GM21367 (cell line): ENCODE measurements around the gene CST4.
"Not testable (repeated sequence)": the region's sequence is repeated elsewhere in the genome, so short reads cannot be mapped to it uniquely, and the experiment has no call there.

Source experiments
- ATAC-seq: cut with Tn5 transposase; IDR thresholded peaks from one replicate; pipeline ENCODE4 v1.9.1; 2021; ENCODE audit not compliant: unreplicated experiment

The CST4 gene, protein sequence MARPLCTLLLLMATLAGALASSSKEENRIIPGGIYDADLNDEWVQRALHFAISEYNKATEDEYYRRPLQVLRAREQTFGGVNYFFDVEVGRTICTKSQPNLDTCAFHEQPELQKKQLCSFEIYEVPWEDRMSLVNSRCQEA

DNA sequence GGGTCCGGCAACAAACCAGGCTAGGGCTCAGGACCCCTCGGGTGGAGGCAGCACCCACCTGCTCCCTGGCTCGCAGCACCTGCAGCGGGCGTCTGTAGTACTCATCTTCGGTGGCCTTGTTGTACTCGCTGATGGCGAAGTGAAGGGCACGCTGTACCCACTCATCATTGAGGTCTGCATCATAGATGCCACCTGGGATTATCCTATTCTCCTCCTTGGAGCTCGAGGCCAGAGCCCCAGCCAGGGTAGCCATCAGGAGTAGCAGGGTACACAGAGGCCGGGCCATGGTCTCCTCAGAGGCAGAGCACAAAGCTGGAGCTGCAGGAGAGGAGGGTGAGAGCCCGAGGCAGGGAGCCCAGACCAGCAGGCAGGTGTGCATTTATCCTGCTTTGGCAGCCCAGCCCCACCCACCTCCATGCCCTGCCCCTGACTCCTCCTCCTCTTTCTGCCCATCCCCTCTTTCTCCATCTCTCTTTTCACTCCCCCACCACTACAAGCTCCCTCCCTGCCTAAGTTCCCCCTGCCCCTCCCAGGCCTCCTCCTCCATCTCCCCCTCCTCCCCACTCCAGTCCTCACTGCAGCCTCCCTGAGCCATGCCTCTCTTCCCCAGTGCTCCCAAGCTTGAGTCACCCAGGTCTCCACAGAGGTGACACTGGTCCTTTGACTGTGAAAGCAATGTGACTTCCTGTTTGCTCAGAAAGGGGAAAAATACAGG, at the start of gene CST4:
TSS of gene CST4 (minus strand) at position 355 of the 715 bp plus-strand sequence. CDS start at position 286, 69 bp downstream.
- ATAC-seq = not testable (repeated sequence)

DNA sequence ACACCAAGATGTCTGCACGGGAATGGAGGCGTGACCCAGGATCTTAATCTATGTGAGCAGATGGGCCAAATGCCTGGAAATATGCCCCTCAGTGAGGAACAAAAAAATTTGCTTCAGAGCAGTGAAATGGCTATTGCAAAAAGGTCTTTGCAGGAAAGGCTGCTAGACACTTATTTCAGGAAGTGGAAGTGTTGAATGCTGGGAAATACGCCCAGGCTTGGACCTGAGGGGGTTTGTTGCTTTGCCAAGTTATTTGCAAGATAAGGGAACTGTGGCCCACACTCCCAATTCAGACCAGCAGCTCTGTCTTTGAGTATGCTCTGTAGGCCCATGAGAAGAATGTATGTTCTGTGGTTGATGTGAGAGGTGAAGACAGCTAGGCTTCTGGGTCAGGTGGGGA, 46.6 kb upstream of the CST4 start:
- ATAC-seq = not testable (repeated sequence)

DNA sequence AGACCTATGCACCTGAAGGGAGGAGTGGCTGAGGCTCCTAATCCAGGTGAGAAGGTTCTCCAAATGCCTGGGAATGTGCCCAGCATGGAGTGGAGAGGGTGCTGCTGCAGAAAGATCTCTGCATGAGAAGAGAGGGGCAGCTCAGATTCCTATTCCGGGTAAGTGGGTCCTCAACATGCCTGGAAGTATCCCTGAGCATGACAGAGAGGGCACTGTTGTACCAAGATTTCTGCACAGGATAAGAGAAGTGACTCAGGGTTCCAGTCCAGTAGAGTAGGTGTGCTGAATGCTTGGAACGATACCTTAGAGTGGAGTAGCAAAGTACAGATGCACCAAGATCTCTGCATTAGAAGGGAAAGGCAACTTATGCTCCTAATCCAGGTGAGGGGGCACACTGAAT, 46.1 kb upstream of the CST4 start:
- not testable (repeated sequence) for ATAC-seq

DNA sequence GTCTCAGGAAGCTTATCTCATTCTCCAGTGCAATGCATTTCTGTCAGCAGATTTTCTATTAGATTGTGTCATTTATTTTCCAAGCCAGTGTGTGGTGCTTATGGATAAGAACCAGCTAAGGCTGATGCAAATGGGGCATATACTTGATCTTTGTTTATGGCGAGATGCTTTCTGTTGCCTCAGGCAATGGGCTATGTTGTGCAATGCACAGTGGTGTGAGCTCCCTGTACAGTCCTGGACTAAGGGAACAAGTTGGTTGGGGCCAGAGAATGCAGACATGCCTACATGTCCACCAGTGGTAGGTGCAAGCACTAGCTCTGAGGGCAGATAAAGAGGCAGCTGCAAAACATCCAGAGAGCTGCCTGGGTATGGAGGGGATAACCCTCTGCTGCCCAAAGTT, 45.6 kb upstream of the CST4 start:
- not testable (repeated sequence) for ATAC-seq

DNA sequence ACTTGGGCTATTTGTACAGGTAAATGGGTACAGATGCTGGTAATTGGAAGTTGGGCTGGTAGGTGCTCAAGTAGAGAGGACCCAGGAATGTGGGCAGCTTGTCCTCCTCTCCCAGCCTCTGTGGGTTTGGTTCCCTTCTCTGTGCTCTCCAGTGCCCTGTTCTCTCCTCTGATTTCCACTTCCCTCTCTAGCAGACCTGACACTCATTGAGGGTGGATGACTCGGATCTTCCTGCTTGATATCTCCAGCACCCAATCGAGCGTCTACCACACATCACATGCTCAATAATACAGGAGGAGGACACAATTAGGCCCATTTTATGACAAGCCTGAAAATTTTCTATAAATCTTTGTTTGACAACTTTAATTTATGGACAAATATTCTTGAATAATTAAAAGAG, 38.2 kb upstream of the CST4 start:
- no peak for ATAC-seq

DNA sequence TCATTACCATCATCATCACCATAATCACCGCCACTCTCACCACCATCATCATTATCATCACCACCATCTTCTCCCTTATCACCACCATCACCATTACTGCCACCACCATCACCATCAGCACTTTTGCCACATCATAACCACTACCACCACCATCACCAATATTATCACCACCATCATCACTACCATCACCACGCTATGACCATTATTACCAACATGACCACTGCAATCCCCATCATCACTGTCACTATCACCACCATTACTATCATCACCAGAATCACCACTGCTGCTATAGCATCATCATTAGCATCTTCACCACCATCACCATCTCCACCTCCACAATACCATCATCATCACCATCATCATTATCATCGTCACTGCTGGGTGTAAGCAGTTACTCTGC, 36.3 kb upstream of the CST4 start:
- no peak for ATAC-seq

DNA sequence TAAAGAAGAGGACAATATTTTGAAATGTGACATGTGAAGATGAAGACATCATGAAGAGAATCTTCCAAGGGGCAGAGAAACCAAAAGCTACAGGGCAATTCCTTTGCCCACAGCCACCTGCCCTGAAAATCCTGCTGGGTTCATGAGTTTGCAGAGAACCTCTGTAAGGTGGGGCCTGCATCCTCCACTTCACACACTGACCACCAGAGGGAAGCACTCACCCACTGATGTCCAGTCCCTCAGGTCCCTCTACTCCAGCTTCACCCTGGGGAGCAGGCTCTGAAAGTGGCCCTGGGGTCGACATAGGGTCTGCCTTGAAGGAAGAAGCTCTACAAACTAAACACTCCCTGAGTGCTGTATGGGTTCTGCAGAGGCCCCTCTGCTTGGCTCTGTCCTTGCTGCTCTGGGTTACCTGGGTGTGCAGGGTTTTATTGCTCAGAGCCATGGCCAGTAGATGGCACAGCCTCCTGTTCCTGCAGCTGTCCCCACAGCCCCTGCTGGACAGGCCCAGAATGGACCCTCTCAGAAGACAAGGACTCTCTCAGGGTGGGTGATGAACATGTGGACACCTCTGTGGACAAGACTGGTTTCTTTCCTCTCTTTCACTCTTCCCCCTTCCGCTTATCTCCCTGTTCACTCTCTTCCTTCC, 34.9 kb upstream of the CST4 start:
- ATAC-seq = peak; percentile 84

DNA sequence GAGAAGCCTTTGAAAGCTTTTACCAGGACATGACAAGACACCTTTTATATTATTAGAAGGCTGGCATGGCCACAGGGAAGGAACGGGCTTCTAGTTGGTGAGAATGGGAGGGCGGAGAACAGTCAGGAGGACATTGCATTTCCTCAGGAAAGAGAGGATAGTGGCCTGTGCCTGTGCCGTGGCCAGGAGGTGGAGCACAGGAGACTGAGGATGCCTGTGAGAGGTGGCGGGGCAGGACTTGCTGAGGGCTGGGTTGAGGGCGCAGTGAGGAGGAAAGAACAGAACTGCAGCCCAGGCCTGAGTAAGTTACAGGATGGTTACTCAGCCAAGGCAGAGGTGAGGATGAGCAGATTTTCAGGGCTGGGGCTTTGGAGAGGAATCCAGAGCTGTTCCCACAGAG, 34.0 kb upstream of the CST4 start:
- not testable (repeated sequence) for ATAC-seq

DNA sequence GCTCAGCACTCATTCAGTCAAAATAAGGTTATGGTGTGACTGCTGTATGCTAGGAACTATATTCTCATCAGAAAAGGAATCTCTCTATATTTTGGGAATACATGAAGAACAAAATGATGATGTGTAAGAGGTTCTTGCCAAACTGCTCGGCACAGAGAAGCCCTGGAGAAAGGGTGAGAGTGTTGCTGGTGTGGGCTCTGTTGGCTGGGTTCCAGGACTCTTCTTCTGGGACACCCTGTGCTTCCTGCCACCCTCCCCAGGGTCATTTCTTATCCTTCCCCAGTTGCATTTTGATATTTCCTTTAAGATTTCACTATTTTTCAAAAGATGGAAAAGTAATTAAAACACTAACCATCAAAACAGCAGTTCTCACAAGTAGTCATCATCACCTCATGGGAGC, 33.1 kb upstream of the CST4 start:
- no peak for ATAC-seq

DNA sequence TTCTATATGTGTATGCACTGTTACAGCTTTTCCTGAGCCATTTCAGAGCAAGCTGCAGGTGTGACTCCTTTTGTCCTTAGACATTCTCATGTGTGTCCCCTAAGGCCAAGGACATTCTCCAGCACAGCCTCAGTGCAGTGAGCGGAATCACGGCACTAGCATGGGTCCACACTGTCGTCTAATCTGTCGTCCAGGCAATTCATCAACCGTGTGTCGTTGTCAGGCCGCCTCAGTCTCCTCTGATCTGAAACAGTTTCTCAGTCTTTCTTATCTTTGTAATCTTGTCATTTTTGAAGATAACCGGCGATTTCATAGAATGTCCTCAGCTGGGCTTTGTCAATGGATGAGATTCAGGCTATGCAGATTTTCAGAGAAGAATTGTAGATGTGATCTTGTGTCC, 30.5 kb upstream of the CST4 start:
- ATAC-seq = not testable (repeated sequence)

DNA sequence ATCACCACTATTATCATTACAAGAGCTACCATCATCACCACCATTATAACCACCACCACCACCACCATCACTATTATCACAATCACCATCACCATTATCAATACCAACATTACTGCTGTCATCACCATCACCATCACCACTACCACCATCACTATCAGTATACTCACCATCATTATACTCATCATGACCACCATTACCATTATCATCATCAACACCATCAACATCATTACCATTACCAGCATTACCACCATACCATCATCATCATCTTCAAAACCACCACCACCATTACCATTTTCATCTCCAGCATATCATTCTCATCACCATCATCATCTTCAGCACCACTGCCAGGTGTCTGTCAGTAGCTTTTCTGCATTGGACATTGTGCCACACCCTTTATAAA, 22.9 kb upstream of the CST4 start:
- ATAC-seq = not testable (repeated sequence)

DNA sequence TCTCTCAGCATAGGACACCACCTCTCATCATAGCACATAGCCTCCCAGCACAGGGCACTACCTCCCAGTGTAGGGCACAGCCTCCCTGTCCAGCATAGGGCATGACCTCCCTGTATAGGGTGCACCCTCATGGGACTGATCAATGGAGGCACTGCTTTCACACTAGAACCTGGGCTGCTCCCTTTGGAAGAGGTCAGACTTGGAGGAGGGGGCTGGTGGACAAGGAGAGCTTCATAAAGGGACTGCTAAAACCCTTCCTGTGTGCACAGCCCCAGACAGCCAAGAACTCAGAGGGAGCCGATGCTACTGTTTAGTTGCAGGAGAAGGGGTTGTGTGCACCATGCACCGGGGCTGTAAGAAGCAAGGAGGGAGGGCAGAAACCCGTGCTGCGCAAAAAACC, 21.9 kb upstream of the CST4 start:
- ATAC-seq = no peak

DNA sequence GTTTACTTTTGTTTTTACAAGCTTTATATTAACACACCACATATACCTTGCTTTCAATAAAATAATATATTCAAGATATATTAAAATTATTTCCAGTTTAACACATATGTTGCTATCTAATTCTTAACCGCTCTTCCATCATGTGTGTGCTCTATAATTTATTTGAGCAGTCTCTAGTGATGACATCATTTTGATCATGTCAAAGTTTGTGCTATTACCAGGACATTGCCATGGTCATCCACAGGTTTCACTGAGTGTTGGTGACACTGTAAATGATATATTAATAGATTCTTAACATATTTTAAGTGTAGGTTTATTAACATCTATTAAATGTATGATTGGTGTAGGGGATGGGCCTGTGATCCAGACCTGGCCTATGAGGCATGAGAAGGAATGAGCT, 17.1 kb upstream of the CST4 start:
- ATAC-seq = no peak

DNA sequence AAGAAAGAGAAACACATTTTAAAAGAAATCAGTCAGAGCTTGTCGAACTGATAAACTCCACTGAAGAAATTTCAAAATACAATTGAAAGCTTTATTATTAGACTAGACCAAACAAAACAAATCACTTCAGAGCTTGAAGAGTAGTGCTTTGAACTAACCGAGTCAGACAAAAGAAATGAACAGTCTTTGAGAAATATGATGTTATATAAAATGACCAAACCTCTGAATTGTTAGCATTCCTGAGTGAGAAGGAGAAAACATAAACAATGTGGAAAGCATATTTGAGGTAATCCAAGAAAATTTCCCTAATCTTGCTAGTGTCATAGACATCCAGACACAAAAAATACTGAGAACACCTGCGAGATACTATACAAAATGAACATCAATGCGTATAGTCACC, 13.2 kb upstream of the CST4 start:
- ATAC-seq = no peak

DNA sequence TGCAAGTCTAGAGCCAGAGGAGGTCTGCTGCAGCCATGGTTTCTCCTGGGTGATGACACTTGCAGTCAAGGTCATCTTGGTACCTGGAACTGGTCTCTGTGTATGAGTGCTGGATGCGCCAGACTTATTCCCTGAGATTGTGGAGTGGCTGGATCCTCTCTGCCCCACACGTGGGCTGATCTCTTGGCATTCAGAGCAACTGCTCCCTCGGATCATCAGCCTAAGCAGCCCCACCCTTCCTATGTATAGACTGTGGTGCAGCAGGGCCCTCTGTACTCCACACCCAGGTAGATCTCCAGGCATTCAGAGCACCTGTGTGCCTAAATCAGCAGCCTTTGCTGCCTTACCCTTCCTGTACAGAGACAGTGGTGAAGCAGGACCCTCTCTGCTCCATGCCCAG, 12.1 kb upstream of the CST4 start:
- ATAC-seq = no peak

DNA sequence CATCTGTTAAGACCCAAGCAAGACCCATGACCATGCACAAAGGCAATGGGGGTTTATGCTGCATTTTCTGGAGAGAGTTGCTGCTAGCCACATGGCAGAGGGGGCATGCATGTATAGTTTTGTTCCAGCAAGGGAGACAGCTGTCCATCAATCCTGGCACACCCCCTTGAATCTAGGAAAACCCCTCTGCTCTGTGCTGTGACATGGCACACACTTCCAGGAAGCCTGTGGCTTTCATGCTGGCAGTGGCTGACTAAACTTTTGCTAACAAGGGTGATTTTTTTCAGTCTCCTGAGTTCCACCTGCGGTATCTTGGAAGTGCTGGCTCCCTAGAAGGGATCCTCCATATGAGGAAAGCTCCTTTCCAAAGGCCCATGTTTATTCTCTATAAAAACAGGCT, 9.1 kb upstream of the CST4 start:
- ATAC-seq = no peak

DNA sequence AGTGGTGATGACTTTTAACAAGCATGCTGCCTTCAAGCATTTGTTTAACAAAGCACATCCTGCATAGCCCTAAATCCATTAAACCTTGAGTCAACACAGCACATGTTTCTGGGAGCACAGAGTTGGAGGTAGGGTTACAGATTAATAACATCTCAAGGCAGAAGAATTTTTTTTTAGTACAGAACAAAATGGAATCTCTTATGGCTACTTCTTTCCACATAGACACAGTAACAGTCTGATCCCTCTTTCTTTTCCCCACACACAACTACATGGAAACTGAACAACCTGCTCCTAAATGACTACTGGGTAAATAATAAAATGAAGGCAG, 6.2 kb upstream of the CST4 start:
- not testable (repeated sequence) for ATAC-seq

DNA sequence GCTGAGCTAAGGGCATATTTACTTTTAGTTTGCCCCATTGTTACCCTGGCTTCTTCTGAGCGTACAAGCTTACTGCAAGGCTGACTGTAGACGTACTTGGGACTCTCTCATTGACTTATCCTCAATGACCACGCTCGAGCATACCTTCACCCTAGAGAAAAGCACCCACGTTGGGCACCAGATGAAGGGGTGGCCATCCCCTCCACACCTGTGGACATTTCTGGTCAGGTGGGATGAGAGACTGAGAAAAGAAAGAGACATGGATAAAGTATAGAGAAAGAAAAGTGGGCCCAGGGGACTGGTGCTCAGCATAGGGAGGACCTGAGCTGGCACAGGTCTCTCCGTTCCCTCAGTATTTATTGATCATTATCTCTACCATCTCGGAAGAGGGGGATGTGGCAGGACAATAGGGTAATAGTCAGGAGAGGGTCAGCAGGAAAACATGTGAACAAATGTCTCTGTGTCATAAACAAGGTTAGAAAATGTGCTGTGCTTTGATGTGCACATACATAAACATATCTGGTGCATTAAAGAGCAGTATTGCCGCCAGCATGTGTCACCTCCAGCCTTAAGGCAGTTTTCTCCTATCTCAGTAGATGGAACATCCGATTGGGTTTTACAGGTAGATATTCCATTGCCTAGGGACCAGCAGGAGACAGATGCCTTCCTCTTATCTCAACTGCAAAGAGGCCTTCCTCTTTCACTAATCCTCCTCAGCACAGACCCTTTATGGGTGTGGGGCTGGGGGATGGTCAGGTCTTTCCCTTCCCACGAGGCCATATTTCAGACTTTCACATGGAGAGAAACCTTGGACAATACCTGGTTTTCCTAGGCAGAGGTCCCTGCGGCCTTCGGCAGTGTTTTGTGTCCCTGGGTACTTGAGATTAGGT, 5.6 kb upstream of the CST4 start:
- not testable (repeated sequence) for ATAC-seq

DNA sequence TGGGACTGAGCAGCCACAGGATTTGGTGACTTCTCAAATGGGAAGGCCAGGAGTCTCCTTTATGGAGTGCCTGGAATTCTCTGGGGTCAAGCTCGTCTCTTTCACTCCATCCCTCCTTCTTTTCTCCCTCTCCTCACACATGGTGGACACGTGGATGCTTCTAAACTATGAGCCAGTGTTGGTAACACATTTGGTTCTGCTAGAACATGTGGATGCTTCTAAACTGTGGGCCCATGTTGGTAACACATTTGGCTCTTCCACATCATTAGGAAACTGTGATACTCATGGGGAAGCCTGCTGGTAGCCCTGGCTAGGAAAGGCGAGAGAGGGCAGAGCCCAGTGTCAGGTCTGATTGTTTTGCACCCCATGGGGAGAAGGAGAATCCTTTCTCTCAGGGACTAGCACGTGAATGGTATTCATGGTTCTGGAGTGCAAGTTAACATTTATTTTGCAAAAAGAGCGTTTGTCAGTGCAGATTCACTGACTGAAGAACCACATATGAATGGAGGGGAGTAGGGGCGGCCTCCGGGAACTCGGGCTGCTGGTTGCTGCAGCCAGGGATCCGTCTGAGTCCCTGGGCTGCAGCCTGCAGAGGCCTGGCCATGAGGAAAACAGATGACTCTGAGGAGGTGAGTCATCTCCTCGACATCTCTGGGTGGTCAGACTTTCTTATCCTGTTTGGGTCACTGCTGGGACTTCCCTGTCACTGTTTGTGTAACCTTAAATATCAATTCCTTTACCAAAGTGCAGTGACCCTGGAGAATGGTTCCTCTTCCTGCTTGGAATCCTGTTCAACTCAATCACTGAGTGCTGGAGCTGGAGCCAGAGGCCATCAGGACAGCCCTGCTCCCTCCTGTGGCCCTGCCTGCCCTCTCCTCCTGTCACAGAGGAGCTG, 4.1 kb upstream of the CST4 start:
- ATAC-seq = not testable (repeated sequence)

DNA sequence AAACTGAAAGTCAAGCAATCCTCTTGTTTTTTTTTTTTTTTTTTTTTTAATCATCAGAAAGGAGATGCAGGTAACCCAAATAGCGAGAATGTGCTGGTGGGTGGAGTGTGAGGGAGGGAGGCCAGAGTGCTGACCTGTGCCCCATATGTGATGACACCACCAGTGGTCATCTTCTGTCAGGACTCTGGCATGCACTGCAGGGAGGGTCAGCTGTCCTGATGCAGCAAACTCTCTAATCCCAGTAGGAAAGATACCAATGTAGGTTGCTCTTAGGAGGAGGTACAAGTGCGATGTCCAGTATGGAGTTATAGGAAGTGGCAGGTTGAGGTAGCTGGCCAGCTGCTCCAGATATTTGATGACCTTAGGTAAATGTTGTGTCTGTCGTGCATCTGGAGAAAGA, 2.8 kb upstream of the CST4 start:
- ATAC-seq = no peak

DNA sequence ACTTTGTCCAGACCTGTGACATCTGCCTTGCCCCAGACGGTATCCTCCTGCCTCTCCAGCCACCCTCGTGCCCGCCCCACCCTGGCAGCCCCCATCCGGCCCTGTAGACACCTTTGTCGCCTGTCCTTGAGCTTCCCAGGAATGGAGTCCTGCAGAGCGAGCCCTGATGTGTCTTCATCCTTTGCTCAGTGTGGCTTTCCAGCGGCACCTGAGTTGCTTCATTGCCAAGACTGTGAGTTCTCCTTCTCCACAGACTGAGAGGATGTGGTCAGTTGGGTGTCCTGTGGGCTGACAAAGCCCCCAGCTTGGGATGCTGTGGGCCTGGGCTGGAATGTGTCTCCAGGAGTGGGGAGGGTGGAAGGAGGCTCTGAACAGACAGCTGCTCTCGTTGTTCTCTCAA, 1.7 kb upstream of the CST4 start:
- ATAC-seq = no peak
